Pons (tissue), 1 donor: ENCODE results near the gene CREG2.

Experiments used
- DNase-seq: peaks from one replicate; pipeline ENCODE4 v3.0.0-alpha.2; 2016; ENCODE audit warnings: low spot score

The CREG2 gene

GRCh38 chr2:101307503-101307902 is 79.8 kb downstream of the CREG2 start:
- DNase-seq: no peak

GRCh38 chr2:101306410-101306809 is 80.9 kb downstream of the CREG2 start:
- DNase-seq: no peak

- no peak for DNase-seq
Observed at GRCh38 chr2:101305492-101306078, 81.7 kb downstream of the CREG2 start.

- no peak for DNase-seq
Observed at GRCh38 chr2:101305035-101305434, 82.3 kb downstream of the CREG2 start.

DNA sequence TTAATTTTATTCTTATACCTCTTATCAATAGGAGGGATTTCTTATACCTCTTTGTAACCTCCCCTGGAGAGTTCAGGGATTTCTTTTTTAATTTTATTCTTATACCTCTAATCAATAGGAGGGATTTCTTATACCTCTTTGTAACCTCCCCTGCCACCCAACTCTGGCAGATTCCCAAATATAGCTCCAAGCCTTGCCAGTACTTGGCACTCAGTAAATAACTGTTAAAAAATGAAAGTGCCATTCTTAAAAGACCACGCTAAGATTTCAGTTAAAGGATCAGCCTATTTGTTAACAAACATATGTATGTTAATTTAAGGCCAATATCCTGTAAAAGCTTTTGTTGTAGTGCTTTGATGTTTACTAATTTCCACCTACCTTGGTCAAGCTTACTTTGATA is 83.6 kb downstream of the CREG2 start:
- DNase-seq: no peak

- DNase-seq: no peak
Observed at GRCh38 chr2:101302016-101302415, 85.3 kb downstream of the CREG2 start.

DNA sequence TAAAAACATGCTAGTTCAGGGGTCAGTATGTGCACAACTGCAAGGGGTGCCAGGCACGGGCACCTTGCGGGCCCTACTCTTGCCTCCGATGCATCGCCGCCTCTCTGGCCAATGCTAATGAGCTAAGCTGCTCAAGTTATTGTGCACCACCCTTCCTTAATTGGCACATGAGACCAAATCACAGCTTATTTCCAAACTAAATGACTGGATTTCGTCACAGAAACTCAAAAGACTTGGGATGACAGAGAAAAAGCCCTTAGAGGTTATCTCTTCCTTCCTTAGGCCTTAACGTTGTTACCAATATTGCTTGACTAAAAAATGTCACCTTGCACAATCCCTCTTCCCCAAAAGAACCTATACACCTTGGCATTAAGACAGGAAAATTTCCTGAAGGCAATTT is 86.5 kb downstream of the CREG2 start:
- no peak for DNase-seq

- DNase-seq: no peak
Observed at GRCh38 chr2:101300164-101300563, 87.1 kb downstream of the CREG2 start.

- no peak for DNase-seq
Observed at GRCh38 chr2:101299604-101300003, 87.7 kb downstream of the CREG2 start.

DNA sequence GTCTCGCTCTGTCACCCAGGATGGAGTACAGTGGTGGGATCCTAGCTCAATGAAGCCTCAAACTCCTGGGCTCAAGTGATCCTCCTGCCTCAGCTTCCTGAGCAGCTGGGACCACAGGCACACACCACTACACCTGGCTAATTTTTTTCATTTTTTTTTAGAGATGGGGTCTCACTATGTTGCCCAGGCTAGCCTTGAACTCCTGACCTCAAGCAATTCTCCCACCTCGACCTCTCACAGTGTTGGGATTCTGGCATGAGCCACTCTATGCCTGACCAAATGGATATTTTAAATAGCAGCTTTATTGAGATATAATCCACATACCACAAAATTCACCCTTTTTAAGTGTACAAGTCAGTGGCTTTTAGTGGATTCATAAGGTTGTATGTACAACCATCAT is 89.9 kb downstream of the CREG2 start:
- no peak for DNase-seq

GRCh38 chr2:101296371-101296770 is 90.9 kb downstream of the CREG2 start:
- no peak for DNase-seq

- no peak for DNase-seq
Observed at GRCh38 chr2:101295895-101296294, 91.4 kb downstream of the CREG2 start.
